Measurements from ENCODE around the gene STRAP.
A peak's percentile ranks its signal among the peaks of the same experiment; 100 is the strongest.
"Not testable (repeated sequence)": the region's sequence is repeated elsewhere in the genome, so short reads cannot be mapped to it uniquely, and the experiment has no call there.

Gene STRAP

GRCh38 chr12:15868186-15868585 is 14.0 kb upstream of the STRAP start:
- FAIRE-seq: no peak
- no peak for DNase-seq (ENCODE audit: insufficient read length, low spot score)

- DNase-seq (ENCODE audit: insufficient read length, low spot score) (no peak), FAIRE-seq (no peak)
These were observed 8.6 kb upstream of the STRAP start for GRCh38 chr12:15873556-15873955.

- not testable (repeated sequence) for FAIRE-seq
These were observed 7.5 kb upstream of the STRAP start for GRCh38 chr12:15874556-15875145.

GRCh38 chr12:15875863-15876262 is 6.3 kb upstream of the STRAP start:
- FAIRE-seq (no peak), DNase-seq (ENCODE audit: insufficient read length, low spot score) (no peak)

More at GRCh38 chr12:15874556-15875145, 7.5 kb upstream of the STRAP start:
- DNase-seq (ENCODE audit: insufficient read length, low spot score): not testable (repeated sequence)

GRCh38 chr12:15879413-15879812 is 2.8 kb upstream of the STRAP start:
- FAIRE-seq: no peak

GRCh38 chr12:15880721-15881120 is 1.5 kb upstream of the STRAP start:
- DNase-seq (ENCODE audit: insufficient read length, low spot score) (no peak), FAIRE-seq (no peak)

More at GRCh38 chr12:15879413-15879812, 2.8 kb upstream of the STRAP start:
- DNase-seq (ENCODE audit: insufficient read length, low spot score): no peak

- DNase-seq (ENCODE audit: insufficient read length, low spot score) (no peak), FAIRE-seq (no peak)
These were observed 1.3 kb downstream of the STRAP start for GRCh38 chr12:15883536-15883935.

- FAIRE-seq: no peak
These were observed 4.3 kb downstream of the STRAP start for GRCh38 chr12:15886372-15887042.

GRCh38 chr12:15887043-15887817 is 5.0 kb downstream of the STRAP start:
- FAIRE-seq: peak; percentile 26

More at GRCh38 chr12:15886372-15887042, 4.3 kb downstream of the STRAP start:
- no peak for DNase-seq (ENCODE audit: insufficient read length, low spot score)

GRCh38 chr12:15892645-15893259 is 10.6 kb downstream of the STRAP start:
- FAIRE-seq (no peak), DNase-seq (ENCODE audit: insufficient read length, low spot score) (no peak)

More at GRCh38 chr12:15887043-15887817, 5.0 kb downstream of the STRAP start:
- DNase-seq (ENCODE audit: insufficient read length, low spot score): no peak

- DNase-seq (ENCODE audit: insufficient read length, low spot score) (no peak), FAIRE-seq (no peak)
These were observed 11.1 kb downstream of the STRAP start for GRCh38 chr12:15893260-15893659.

- no peak for DNase-seq (ENCODE audit: insufficient read length, low spot score)
- FAIRE-seq: no peak
These were observed 14.7 kb downstream of the STRAP start for GRCh38 chr12:15896867-15897266.

- no peak for FAIRE-seq
These were observed 15.2 kb downstream of the STRAP start for GRCh38 chr12:15897433-15897832.

GRCh38 chr12:15899282-15899870 is 17.2 kb downstream of the STRAP start:
- no peak for DNase-seq (ENCODE audit: insufficient read length, low spot score)
- peak; percentile 86 for FAIRE-seq

More at GRCh38 chr12:15897433-15897832, 15.2 kb downstream of the STRAP start:
- DNase-seq (ENCODE audit: insufficient read length, low spot score): no peak

GRCh38 chr12:15904378-15904920 is 22.3 kb downstream of the STRAP start:
- DNase-seq (ENCODE audit: insufficient read length, low spot score): no peak
- FAIRE-seq: no peak

- FAIRE-seq (no peak), DNase-seq (ENCODE audit: insufficient read length, low spot score) (no peak)
These were observed 28.3 kb downstream of the STRAP start for GRCh38 chr12:15910468-15910863.

- peak; percentile 40 for DNase-seq (ENCODE audit: insufficient read length, low spot score)
- FAIRE-seq: peak; percentile 87
These were observed 28.9 kb downstream of the STRAP start, which contains the start of gene DERA for GRCh38 chr12:15910864-15911721. DERA (plus strand) TSS chr12:15911332; CDS start chr12:15911384, 52 bp downstream.

- DNase-seq (ENCODE audit: insufficient read length, low spot score); FAIRE-seq: not testable (repeated sequence)
These were observed 29.7 kb downstream of the STRAP start for GRCh38 chr12:15911931-15912330.

- not testable (repeated sequence) for DNase-seq (ENCODE audit: insufficient read length, low spot score); FAIRE-seq
These were observed 31.9 kb downstream of the STRAP start for GRCh38 chr12:15914131-15914530.
